Glomerular endothelial cell (primary cell): ENCODE results near the gene FBXW11. TPM values are rescaled to one million over a fixed set of nuclear protein-coding genes. Genes with fewer than 3 reads are reported as not detected.

ENCODE experiments used
- DNase-seq: peaks from one replicate; pipeline ENCODE4 v3.0.0-alpha.2; 2011; ENCODE audit warnings: low read depth, low spot score; ENCODE audit errors: extremely low read depth
- total RNA-seq: library from RNA; depleted of rRNA; stranded (reverse); fragments of >200 nt; gene quantifications from 2 replicates; pipeline ENCODE4 v1.2.3, GENCODE V29; 2015

FBXW11 gene
- total RNA-seq, result 40.1 and 53.7 TPM in 2 replicates

DNA sequence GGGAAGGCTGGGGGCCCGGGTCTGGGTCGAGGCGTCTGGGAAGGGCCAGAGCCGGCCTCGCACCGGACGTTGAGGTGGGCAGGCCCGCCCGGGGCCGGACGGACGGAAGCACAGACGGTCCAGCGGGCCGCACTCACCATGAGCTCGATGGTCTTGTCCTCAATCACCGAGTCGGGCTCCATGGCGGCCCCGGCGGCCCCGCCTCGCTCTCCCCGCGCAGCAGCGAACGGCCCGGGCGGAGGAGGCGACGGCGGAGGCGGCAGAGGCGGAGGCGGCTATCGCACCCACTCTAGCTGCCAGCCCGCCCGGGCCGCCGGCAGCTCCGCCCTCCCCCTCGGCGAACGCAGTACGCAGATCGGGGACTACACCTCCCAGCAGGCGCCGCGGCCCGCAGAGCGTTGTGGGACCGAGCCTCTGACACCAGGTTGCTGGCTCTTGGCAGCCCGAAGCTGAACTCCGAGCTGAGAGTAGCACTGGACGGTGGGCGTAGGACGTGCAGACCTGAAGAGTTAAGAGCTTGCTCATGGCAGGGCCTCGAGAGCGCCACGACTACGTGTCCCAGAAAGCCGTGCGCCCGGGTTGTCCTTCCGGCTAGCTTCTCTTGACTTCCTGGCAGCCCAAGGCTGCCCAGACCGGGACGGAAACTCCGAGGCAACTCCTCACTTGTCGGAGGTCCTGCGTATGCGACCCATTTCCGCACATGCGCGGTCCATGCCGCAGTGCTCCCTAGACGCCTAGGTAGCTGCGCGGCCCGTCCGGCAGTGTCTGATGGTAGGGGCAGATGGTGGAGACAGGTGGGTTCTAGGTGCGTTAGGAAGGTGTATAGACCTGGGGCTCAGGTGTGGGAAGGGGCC, at the start of gene FBXW11:
TSS of gene FBXW11 (minus strand) at position 318 of the 854 bp plus-strand sequence. CDS start at position 182, 136 bp downstream.
- peak; percentile 74 for DNase-seq

DNA sequence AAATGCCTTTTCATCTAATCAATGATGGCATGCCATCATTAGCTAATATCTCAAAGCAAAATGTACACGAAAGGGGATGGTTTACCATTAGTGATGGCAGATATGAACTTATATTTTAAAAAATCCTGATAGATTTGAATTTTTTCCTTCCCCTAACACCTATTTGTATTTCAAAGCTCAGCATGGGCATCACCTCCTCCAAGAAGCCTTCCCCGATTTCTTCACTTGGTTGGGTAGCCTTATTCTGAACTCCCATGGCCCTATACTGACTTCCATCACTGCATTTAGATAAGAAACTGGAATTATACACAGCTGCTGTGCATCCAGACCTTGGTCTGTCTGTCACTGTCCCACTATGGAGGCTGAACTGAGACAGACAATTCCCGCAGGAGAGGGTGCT, 49.6 kb upstream of the FBXW11 start:
- no peak for DNase-seq

- DNase-seq, result no peak
Observed at GRCh38 chr5:172055421-172055820, 49.0 kb upstream of the FBXW11 start.

DNA sequence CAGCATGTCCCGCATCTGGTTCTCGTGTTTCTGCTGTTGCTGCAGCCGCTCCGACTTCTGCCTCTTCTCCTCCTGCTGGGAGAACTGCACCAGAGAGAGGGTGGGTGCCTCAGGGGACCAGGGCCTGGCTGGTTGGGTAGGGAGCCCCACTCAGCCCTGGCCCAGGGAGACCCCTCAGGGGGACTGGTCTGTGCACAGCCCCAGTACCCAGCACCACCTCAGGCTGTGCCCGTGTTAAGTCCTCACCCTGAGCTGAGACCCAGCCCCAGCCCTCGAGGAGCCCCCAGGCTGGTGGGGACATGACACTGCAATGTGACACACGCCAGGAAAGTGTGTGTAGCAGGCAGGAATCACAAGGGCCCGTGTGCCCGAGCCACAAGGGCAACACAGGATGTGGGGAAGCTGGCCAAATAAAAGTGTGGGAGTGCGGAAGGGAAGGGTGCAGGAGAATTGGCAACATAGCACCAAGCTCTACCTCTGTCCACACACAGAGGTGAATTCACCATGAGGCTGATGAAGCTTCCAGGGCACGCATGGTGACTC, 48.2 kb upstream of the FBXW11 start:
- no peak for DNase-seq

GRCh38 chr5:172052450-172053236, 46.2 kb upstream of the FBXW11 start:
- DNase-seq, result no peak

GRCh38 chr5:172051643-172052339, 45.4 kb upstream of the FBXW11 start:
- DNase-seq, result no peak

DNA sequence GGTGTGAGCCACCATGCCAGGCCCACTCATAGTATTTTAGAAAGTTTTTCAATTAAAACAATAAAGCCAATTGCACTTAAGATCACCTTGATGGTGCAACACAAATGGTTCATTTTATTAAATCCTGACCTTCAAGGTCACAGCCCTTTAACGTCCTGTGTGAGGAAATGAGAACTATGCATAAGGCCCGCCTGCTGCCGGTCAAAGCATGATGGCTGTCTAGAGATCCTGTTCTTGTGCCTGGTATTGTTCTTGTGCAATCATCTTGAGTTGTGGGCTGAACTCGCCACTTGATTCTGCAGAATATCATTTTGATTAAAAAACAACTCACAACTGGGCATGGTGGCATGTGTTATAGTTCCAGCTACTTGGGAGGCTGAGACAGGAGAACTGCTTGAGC, 43.6 kb upstream of the FBXW11 start:
- no peak for DNase-seq

DNA sequence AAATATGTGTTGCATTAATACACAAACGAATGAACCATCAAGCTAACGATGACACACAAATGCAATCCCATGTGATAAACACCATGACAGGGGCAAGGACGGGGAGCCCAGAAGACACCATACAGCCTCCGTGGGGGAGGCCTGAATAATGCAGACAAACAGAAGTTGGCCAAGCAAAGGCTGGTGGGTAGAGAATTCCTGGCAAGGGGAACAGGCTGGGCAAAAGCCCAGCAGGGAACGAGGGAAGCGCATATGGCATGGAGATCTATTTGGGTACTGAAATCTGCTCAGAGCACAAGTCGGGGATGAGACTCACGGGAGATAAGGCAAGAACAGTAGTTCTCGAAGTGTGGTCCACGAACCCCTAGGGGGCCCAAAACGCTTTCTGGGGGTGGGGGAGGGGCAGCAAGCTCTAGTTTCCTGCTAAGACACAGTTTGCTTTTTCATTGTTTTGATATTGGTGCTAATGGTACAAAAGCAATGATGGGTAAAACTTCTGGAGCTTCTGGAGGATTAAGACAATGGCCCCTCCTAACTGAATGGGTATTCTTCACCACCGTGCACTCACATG, 42.9 kb upstream of the FBXW11 start:
- no peak for DNase-seq

DNA sequence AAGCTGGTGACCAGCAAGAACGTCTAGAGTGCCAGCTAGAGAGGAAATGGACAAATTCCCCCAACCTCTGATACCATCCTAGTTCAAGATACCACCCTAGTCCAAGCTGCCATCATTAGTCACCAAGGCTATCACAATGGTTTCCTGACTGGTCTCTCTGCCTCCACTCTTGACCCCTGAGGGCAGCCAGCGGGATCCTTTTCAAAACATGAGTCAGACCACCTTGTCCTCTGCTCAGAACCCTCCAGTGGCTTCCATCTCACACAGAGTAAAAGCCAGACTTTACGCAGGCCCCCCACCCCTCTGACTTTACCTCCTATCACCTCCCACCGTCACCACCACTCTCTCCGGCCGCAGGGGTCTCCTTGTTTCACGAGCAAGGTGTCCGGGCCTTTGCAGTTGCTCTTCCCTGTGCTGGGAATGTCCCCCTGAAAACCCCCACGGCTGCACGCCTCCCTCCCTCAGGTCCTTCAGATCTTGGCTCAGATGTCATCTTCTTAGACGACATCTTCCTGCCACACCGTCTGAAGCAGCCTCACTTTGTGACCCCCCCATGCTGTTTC, 42.2 kb upstream of the FBXW11 start:
- no peak for DNase-seq

GRCh38 chr5:172048170-172048422, 41.7 kb upstream of the FBXW11 start:
- no peak for DNase-seq

DNA sequence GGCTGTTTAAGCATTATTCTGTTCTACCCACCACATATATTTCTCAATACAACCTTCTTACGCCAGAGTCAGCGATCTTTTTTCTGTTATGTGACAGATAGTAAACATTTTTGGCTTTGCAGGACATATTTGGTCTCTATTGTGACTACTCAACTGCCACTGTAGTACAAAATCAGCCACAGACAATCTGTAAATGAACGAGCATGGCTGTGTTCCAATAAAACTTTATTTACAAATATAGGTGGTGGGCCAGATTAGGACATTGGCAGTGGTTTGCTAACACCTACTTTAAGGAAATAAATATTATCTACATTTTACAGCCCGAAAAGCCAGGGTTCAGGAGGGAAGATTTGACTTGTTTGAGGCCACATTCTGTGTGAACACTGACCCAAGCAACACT, 40.2 kb upstream of the FBXW11 start:
- DNase-seq, result no peak

GRCh38 chr5:172045315-172045632, 38.8 kb upstream of the FBXW11 start:
- no peak for DNase-seq

DNA sequence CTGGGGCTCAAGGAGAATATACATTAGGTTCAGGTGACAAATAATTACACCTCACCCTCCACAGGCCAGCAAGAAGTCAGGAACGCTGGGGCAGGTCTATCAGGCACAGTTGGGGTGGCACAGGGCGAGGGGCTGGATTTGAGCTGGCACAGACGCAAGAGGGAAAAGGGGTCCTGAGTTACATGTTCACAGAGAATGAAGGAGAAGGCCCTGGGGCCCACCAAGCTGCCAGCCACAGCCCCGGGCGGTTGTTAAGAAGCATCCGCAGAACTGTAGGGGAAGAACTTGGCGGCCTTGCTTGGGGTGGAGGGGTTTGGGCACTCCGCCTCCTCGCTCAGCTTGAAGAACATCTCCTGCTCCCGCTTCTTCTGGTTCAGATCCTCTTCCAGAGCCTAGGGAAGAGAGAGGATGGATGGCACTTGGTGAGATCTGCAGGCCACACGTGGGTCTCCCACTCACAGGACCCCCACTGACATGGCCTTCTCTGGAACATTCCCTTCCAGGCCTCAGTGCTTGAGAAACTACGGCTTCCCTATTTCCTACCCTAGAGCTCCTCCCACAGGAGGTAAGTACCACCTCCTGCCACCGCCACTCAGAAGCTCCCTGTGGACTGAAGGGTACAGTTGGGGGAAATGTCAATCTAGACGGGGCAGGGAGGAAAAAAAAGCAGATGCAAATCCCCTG, 38.3 kb upstream of the FBXW11 start:
- no peak for DNase-seq

DNA sequence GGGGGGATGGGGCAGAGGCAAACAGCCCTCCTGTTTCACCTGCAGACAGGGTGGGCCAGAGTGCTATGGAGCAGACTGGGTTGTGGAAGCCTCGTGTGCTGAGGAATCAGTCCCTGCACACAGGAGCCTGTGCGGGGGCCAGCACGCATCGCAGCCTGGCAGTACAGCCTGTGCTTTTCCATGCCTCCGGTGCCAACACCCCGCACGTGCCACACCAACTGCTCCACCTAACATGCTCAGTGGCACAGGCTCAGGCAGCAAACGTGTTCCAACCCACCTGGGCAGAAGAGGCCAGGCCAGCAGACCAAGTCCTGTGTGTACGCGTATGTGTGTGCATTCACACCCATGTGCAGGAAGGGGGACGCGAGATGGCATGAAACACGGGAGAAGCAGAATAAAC, 37.4 kb upstream of the FBXW11 start:
- DNase-seq, result no peak

- no peak for DNase-seq
Observed at GRCh38 chr5:172042183-172042582, 35.7 kb upstream of the FBXW11 start.

DNA sequence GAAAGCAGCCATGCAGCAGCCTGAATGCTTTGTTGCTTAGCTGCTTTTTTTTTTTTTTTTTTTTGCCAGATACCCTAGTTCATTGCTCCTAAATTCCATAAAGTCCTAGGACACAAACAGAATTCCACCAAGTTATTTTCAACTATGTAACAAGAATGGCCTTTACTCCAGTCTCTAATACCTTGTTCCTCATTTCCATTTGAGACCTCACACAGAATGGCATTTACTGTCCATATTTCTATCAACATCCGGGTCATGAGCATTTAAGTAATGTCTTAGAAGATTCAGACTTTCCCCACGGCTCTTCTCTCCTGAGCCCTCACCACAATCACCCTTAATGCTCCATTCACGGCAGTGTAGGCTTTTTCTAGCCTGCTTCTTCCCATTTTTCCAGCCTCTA, 31.7 kb upstream of the FBXW11 start:
- no peak for DNase-seq

GRCh38 chr5:172035049-172035448, 28.6 kb upstream of the FBXW11 start:
- no peak for DNase-seq

- no peak for DNase-seq
Observed at GRCh38 chr5:172031894-172032461, 25.5 kb upstream of the FBXW11 start.

GRCh38 chr5:172029876-172030275, 23.4 kb upstream of the FBXW11 start:
- no peak for DNase-seq

- no peak for DNase-seq
Observed at GRCh38 chr5:172028167-172028566, 21.7 kb upstream of the FBXW11 start.
